ENCODE results near the gene MAPK4.
"Not testable (repeated sequence)": the region's sequence is repeated elsewhere in the genome, so short reads cannot be mapped to it uniquely, and the experiment has no call there.

The MAPK4 gene

DNA sequence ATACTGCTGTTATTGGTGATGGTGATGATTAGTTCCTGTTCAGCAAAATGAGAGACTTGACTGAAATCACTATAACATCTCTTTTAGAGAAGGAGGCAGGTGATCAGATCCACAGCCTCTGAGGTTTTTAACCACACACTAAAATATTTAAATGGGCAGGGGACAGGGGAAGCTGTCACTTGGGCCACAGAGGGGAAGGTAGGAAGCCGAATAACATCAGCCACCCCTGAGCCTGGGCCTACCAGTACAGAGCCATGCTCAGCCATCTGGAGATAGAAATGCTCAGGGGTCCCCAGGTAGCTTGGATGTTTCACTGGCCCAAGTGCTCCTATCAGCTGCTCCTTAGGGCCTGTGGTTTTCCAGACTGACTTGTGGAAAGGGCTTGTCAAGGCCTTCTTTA lies 137.6 kb downstream of the MAPK4 start:
- no peak overlapping the region for H3K27ac ChIP-seq (ENCODE audit: low read length)
- no peak for DNase-seq (ENCODE audit: low read depth, low spot score)
- no peak overlapping the region for H3K4me3 ChIP-seq (ENCODE audit: low read length)
- H3K36me3 ChIP-seq (ENCODE audit: control insufficient read depth, insufficient read depth, low read length), result no peaks in the 10 kb centered on the region
- H3K27me3 ChIP-seq (ENCODE audit: control insufficient read depth, insufficient read depth, low read length), result no peaks in the 10 kb centered on the region
- WGBS (ENCODE audit: insufficient coverage, insufficient read length), result no CpG with 5 or more reads among the region's 1 CpG
- H3K9me3 ChIP-seq (ENCODE audit: control insufficient read depth, insufficient read depth, low read length), result no peaks in the 10 kb centered on the region
- H3K4me1 ChIP-seq (ENCODE audit: control insufficient read depth, insufficient read depth, low read length), result peaks cover 1% of the 10 kb centered on the region; the same call in 1 of the 2 replicates

DNA sequence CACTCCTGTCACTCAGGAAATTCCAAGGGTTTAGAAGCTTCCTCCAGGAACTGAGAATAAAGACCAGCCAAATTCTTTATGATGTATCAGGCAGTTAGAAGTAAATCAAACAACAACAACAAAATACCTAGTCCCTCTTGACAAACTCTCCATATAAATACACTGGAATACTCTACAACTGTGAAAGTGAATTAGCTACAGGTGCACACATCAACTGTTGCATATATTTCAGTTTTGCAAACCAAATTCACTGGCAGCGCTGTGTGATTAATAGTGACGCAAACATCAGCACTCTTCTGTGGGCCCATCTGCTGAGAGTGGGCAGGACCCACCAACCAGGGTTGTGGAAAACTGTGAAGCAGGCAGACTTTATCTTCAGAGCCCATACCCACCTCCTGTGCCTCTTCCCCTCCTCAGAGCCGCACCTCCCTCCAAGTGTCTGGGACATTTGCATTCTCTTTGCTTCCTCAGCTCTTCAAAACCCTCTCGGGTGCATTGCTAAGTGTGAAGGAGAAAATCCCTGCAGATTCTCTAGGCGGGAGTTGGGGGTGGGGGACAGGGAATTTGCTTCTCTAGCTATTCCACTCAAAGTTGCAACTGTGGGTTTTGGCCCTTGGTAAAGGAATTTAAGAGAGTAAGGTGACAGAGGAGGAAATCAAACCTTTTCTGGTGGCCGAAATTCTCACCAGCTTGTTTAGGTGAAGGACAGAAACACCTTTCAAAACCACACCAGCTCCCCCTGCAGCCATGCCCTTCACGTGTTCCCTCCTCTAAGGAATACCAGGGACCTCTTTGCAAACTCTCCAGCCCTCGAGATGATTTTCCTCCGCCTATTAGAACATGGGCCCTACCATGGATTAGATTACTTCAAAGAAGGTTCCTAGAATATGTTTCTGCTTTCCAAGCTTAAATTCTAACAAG lies 140.6 kb downstream of the MAPK4 start:
- WGBS (ENCODE audit: insufficient coverage, insufficient read length), result no CpG with 5 or more reads among the region's 9 CpGs
- Histone ChIP-seq H3K27ac (ENCODE audit: low read length) (no peak overlapping the region), H3K4me3 (ENCODE audit: low read length) (no peak overlapping the region), H3K9me3 (ENCODE audit: control insufficient read depth, insufficient read depth, low read length) (no peaks in the 10 kb centered on the region), H3K4me1 (ENCODE audit: control insufficient read depth, insufficient read depth, low read length) (peaks cover 2% of the 10 kb centered on the region), H3K27me3 (ENCODE audit: control insufficient read depth, insufficient read depth, low read length) (no peaks in the 10 kb centered on the region), H3K36me3 (ENCODE audit: control insufficient read depth, insufficient read depth, low read length) (no peaks in the 10 kb centered on the region)
- DNase-seq (ENCODE audit: low read depth, low spot score), result no peak

- Histone ChIP-seq H3K4me3 (ENCODE audit: low read length) (no peak overlapping the region), H3K27ac (ENCODE audit: low read length) (no peak overlapping the region), H3K4me1 (ENCODE audit: control insufficient read depth, insufficient read depth, low read length) (peaks cover 2% of the 10 kb centered on the region), H3K9me3 (ENCODE audit: control insufficient read depth, insufficient read depth, low read length) (no peaks in the 10 kb centered on the region), H3K27me3 (ENCODE audit: control insufficient read depth, insufficient read depth, low read length) (no peaks in the 10 kb centered on the region), H3K36me3 (ENCODE audit: control insufficient read depth, insufficient read depth, low read length) (no peaks in the 10 kb centered on the region)
- no CpG with 5 or more reads among the region's 4 CpGs for WGBS (ENCODE audit: insufficient coverage, insufficient read length)
- DNase-seq (ENCODE audit: low read depth, low spot score), result no peak
Measured at GRCh38 chr18:50704357-50704940, 144.6 kb downstream of the MAPK4 start.

GRCh38 chr18:50706199-50706598 lies 146.3 kb downstream of the MAPK4 start:
- Histone ChIP-seq H3K9me3 (ENCODE audit: control insufficient read depth, insufficient read depth, low read length) (no peaks in the 10 kb centered on the region), H3K27me3 (ENCODE audit: control insufficient read depth, insufficient read depth, low read length) (no peaks in the 10 kb centered on the region), H3K36me3 (ENCODE audit: control insufficient read depth, insufficient read depth, low read length) (no peaks in the 10 kb centered on the region), H3K4me3 (ENCODE audit: low read length) (no peak overlapping the region), H3K4me1 (ENCODE audit: control insufficient read depth, insufficient read depth, low read length) (peaks cover 1% of the 10 kb centered on the region; the same call in 1 of the 2 replicates), H3K27ac (ENCODE audit: low read length) (no peak overlapping the region)
- no CpG with 5 or more reads among the region's 6 CpGs for WGBS (ENCODE audit: insufficient coverage, insufficient read length)
- DNase-seq (ENCODE audit: low read depth, low spot score), result no peak

DNA sequence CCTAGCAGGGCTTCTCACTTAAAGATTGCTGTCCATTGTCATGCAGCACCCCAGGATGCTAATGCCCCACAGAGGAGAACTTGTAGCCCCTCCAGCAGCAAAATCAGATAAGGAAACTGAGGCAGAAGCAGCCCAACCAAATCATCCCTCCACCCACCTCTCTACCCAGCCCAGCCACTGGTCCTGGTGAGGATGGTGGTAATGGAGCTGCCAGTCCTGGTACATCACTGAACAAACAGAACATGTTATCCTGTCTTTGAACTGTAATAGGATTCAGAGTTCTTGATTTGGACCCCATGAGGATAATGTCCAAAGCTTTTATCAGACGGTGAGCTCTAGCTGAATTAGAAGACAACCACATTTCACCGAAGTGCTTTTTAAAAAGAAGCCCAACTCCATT lies 146.8 kb downstream of the MAPK4 start:
- no peaks in the 10 kb centered on the region for H3K9me3 ChIP-seq (ENCODE audit: control insufficient read depth, insufficient read depth, low read length)
- H3K36me3 ChIP-seq (ENCODE audit: control insufficient read depth, insufficient read depth, low read length), result no peaks in the 10 kb centered on the region
- no peak for DNase-seq (ENCODE audit: low read depth, low spot score)
- no peaks in the 10 kb centered on the region for H3K27me3 ChIP-seq (ENCODE audit: control insufficient read depth, insufficient read depth, low read length)
- H3K4me3 ChIP-seq (ENCODE audit: low read length), result no peak overlapping the region
- peaks cover 1% of the 10 kb centered on the region; the same call in 1 of the 2 replicates for H3K4me1 ChIP-seq (ENCODE audit: control insufficient read depth, insufficient read depth, low read length)
- no peak overlapping the region for H3K27ac ChIP-seq (ENCODE audit: low read length)
- WGBS (ENCODE audit: insufficient coverage, insufficient read length), result no CpG with 5 or more reads among the region's 2 CpGs

DNA sequence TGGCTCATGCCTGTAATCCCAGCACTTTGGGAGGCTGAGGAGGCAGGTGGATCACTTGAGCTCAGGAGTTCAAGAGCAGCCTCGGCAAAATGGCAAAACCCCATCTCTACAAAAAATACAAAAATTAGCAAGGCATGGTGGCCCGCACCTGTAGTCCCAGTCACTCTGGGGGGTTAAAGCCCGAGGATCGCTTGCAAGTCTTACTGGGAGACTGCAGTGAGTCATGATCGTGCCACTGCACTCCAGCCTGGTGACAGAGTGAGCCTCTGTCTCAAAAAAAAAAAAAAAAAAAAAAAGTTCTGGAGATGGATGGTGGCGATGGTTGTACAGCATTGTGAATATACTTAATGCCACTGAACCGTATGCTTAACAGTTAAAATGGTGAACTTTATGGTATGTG lies 147.4 kb downstream of the MAPK4 start:
- H3K4me3 ChIP-seq (ENCODE audit: low read length); H3K27me3 ChIP-seq (ENCODE audit: control insufficient read depth, insufficient read depth, low read length); DNase-seq (ENCODE audit: low read depth, low spot score); H3K27ac ChIP-seq (ENCODE audit: low read length); H3K4me1 ChIP-seq (ENCODE audit: control insufficient read depth, insufficient read depth, low read length); H3K36me3 ChIP-seq (ENCODE audit: control insufficient read depth, insufficient read depth, low read length); H3K9me3 ChIP-seq (ENCODE audit: control insufficient read depth, insufficient read depth, low read length): not testable (repeated sequence)
- no CpG with 5 or more reads among the region's 7 CpGs for WGBS (ENCODE audit: insufficient coverage, insufficient read length)

DNA sequence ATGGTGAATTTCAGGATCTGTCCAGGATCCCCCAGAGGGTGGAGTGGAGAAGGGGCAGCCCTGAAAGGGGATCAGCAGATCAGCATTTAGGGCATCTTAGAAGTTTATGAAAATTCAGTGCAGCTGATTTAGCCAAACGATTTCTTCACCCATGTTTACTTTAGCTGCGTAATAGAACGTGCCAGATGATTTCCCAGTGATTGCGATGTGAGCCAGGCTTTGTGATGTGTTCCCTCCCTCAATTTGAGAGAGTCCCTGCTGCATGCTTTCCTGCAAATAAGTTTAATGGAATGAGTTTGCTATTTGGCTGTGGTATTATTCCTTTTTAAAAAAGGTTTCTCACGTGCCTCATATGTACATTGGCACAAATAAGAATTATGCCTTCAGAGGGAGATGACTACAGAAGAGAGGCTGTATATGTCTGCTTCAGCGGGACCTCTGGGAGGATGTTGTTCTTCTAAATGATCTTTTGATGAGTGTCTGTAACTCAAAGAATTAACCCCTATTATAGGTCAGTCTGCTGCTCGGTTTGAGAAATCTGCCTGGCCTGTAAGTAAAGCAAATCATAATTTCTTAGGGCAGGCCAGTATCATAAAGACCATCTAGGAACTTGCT lies 148.1 kb downstream of the MAPK4 start:
- no CpG with 5 or more reads among the region's 7 CpGs for WGBS (ENCODE audit: insufficient coverage, insufficient read length)
- Histone ChIP-seq H3K27ac (ENCODE audit: low read length) (no peak overlapping the region), H3K4me3 (ENCODE audit: low read length) (no peak overlapping the region), H3K36me3 (ENCODE audit: control insufficient read depth, insufficient read depth, low read length) (no peaks in the 10 kb centered on the region), H3K4me1 (ENCODE audit: control insufficient read depth, insufficient read depth, low read length) (peaks cover 1% of the 10 kb centered on the region; the same call in 1 of the 2 replicates), H3K27me3 (ENCODE audit: control insufficient read depth, insufficient read depth, low read length) (no peaks in the 10 kb centered on the region), H3K9me3 (ENCODE audit: control insufficient read depth, insufficient read depth, low read length) (no peaks in the 10 kb centered on the region)
- no peak for DNase-seq (ENCODE audit: low read depth, low spot score)

- Histone ChIP-seq H3K27me3 (ENCODE audit: control insufficient read depth, insufficient read depth, low read length) (no peaks in the 10 kb centered on the region), H3K27ac (ENCODE audit: low read length) (no peak overlapping the region), H3K9me3 (ENCODE audit: control insufficient read depth, insufficient read depth, low read length) (no peaks in the 10 kb centered on the region), H3K36me3 (ENCODE audit: control insufficient read depth, insufficient read depth, low read length) (no peaks in the 10 kb centered on the region), H3K4me3 (ENCODE audit: low read length) (no peak overlapping the region), H3K4me1 (ENCODE audit: control insufficient read depth, insufficient read depth, low read length) (no peaks in the 10 kb centered on the region)
- no peak for DNase-seq (ENCODE audit: low read depth, low spot score)
- WGBS (ENCODE audit: insufficient coverage, insufficient read length), result no CpG with 5 or more reads among the region's 7 CpGs
Measured at GRCh38 chr18:50709193-50709592, 149.3 kb downstream of the MAPK4 start.

GRCh38 chr18:50711386-50711785 lies 151.5 kb downstream of the MAPK4 start:
- DNase-seq (ENCODE audit: low read depth, low spot score), result no peak
- H3K27ac ChIP-seq (ENCODE audit: low read length), result no peak overlapping the region
- no peak overlapping the region for H3K4me3 ChIP-seq (ENCODE audit: low read length)
- no peaks in the 10 kb centered on the region for H3K9me3 ChIP-seq (ENCODE audit: control insufficient read depth, insufficient read depth, low read length)
- no CpG with 5 or more reads among the region's 5 CpGs for WGBS (ENCODE audit: insufficient coverage, insufficient read length)
- no peaks in the 10 kb centered on the region for H3K36me3 ChIP-seq (ENCODE audit: control insufficient read depth, insufficient read depth, low read length)
- H3K4me1 ChIP-seq (ENCODE audit: control insufficient read depth, insufficient read depth, low read length), result no peaks in the 10 kb centered on the region
- no peaks in the 10 kb centered on the region for H3K27me3 ChIP-seq (ENCODE audit: control insufficient read depth, insufficient read depth, low read length)

GRCh38 chr18:50715919-50716318 lies 156.0 kb downstream of the MAPK4 start:
- no peak overlapping the region for H3K4me3 ChIP-seq (ENCODE audit: low read length)
- H3K27me3 ChIP-seq (ENCODE audit: control insufficient read depth, insufficient read depth, low read length), result no peaks in the 10 kb centered on the region
- no peaks in the 10 kb centered on the region for H3K9me3 ChIP-seq (ENCODE audit: control insufficient read depth, insufficient read depth, low read length)
- DNase-seq (ENCODE audit: low read depth, low spot score), result no peak
- WGBS (ENCODE audit: insufficient coverage, insufficient read length), result no CpG with 5 or more reads among the region's 7 CpGs
- H3K4me1 ChIP-seq (ENCODE audit: control insufficient read depth, insufficient read depth, low read length), result no peaks in the 10 kb centered on the region
- no peaks in the 10 kb centered on the region for H3K36me3 ChIP-seq (ENCODE audit: control insufficient read depth, insufficient read depth, low read length)
- H3K27ac ChIP-seq (ENCODE audit: low read length), result no peak overlapping the region

All from iPS DF 6.9 (cell line).